ENCODE results near the gene KCNJ6.

Gene KCNJ6

GRCh38 chr21:37695111-37695510, 221.1 kb downstream of the KCNJ6 start:
- H3K4me3 ChIP-seq (ENCODE audit: low read depth, low read length): no peak overlapping the region
- TF ChIP-seq CTCF (IDR thresholded peaks at IDR 0.05; ENCODE audit: low read depth, low read length, missing control alignments): no peak
- no peak for DNase-seq (ENCODE audit: low read depth)

- no peak for DNase-seq (ENCODE audit: low read depth)
- TF ChIP-seq CTCF (IDR thresholded peaks at IDR 0.05; ENCODE audit: low read depth, low read length, missing control alignments): no peak
- no peak overlapping the region for H3K4me3 ChIP-seq (ENCODE audit: low read depth, low read length)
These were observed 227.2 kb downstream of the KCNJ6 start for GRCh38 chr21:37688952-37689659.

GRCh38 chr21:37686991-37687810, 229.1 kb downstream of the KCNJ6 start:
- DNase-seq (ENCODE audit: low read depth): no peak
- TF ChIP-seq CTCF (IDR thresholded peaks at IDR 0.05; ENCODE audit: low read depth, low read length, missing control alignments): no peak
- no peak overlapping the region for H3K4me3 ChIP-seq (ENCODE audit: low read depth, low read length)

- TF ChIP-seq CTCF (IDR thresholded peaks at IDR 0.05; ENCODE audit: low read depth, low read length, missing control alignments): no peak
- H3K4me3 ChIP-seq (ENCODE audit: low read depth, low read length): no peak overlapping the region
- no peak for DNase-seq (ENCODE audit: low read depth)
These were observed 231.7 kb downstream of the KCNJ6 start for GRCh38 chr21:37684547-37684946.

- no peak for DNase-seq (ENCODE audit: low read depth)
- H3K4me3 ChIP-seq (ENCODE audit: low read depth, low read length): no peak overlapping the region
- no peak for TF ChIP-seq CTCF (IDR thresholded peaks at IDR 0.05; ENCODE audit: low read depth, low read length, missing control alignments)
These were observed 232.2 kb downstream of the KCNJ6 start for GRCh38 chr21:37684115-37684493.

GRCh38 chr21:37683396-37684114, 232.7 kb downstream of the KCNJ6 start:
- no peak for DNase-seq (ENCODE audit: low read depth)
- TF ChIP-seq CTCF (IDR thresholded peaks at IDR 0.05; ENCODE audit: low read depth, low read length, missing control alignments): no peak
- no peak overlapping the region for H3K4me3 ChIP-seq (ENCODE audit: low read depth, low read length)

Measured in GM12864 (cell line).